Glutamatergic neuron (in vitro differentiated cells): ENCODE results near the gene SEMA3F. TPM values are rescaled to one million over a fixed set of nuclear protein-coding genes. Genes with fewer than 3 reads are reported as not detected.

Experiments used
- DNase-seq: peaks from one replicate; pipeline ENCODE4 v3.0.0; 2022
- H3K27ac Mint-ChIP-seq: one replicate; pipeline ENCODE4 v1.8.0; 2020; ENCODE audit warnings: mild to moderate bottlenecking, mixed read lengths, inconsistent platforms; ENCODE audit not compliant: unreplicated experiment
- H3K27me3 Mint-ChIP-seq: one replicate; pipeline ENCODE4 v1.8.0; 2020; ENCODE audit warnings: mild to moderate bottlenecking, moderate library complexity, mixed read lengths, inconsistent platforms; ENCODE audit not compliant: unreplicated experiment
- H3K36me3 Mint-ChIP-seq: one replicate; pipeline ENCODE4 v1.8.0; 2020; ENCODE audit warnings: mild to moderate bottlenecking, mixed read lengths, inconsistent platforms; ENCODE audit not compliant: unreplicated experiment
- H3K4me1 Mint-ChIP-seq: one replicate; pipeline ENCODE4 v1.8.0; 2020; ENCODE audit warnings: mild to moderate bottlenecking, low read depth, mixed read lengths, inconsistent platforms; ENCODE audit not compliant: unreplicated experiment
- H3K4me3 Mint-ChIP-seq: one replicate; pipeline ENCODE4 v1.8.0; 2020; ENCODE audit warnings: mild to moderate bottlenecking, mixed read lengths, inconsistent platforms; ENCODE audit not compliant: unreplicated experiment
- H3K9me3 Mint-ChIP-seq: one replicate; pipeline ENCODE4 v1.8.0; 2020; ENCODE audit warnings: mild to moderate bottlenecking, moderate library complexity, mixed read lengths, inconsistent platforms; ENCODE audit not compliant: unreplicated experiment
- CTCF ChIP-seq: fragments of 200-600 bp; sonication (generic); IDR thresholded peaks from one replicate; pipeline ENCODE4 v1.5.0; 2021; ENCODE audit not compliant: partially characterized antibody, unreplicated experiment
- total RNA-seq: library from RNA; stranded (reverse); fragmentation: NEBNext Ultra II Directional; extraction: Animal tissue kit (Norgen Biotek cat#: 25700); gene quantifications from one replicate; pipeline ENCODE4 v1.2.1, GENCODE V29; 2021; ENCODE audit not compliant: unreplicated experiment

The SEMA3F gene
- total RNA-seq, 1 donor from 2014 or later, result 41.2 TPM

- H3K27me3 Mint-ChIP-seq, result no peaks in the 10 kb centered on the region
- peaks cover 2% of the 10 kb centered on the region for H3K4me1 Mint-ChIP-seq
- H3K36me3 Mint-ChIP-seq, result no peaks in the 10 kb centered on the region
- no peak overlapping the region for H3K4me3 Mint-ChIP-seq
- no peak for DNase-seq
- H3K9me3 Mint-ChIP-seq, result peaks cover 5% of the 10 kb centered on the region
- no peak for TF ChIP-seq CTCF
- H3K27ac Mint-ChIP-seq, result no peak overlapping the region
Measured at GRCh38 chr3:50218448-50218847, 63.3 kb downstream of the SEMA3F start.

GRCh38 chr3:50219285-50219684 lies 64.2 kb downstream of the SEMA3F start:
- peaks cover 5% of the 10 kb centered on the region for H3K9me3 Mint-ChIP-seq
- H3K27me3 Mint-ChIP-seq, result no peaks in the 10 kb centered on the region
- H3K36me3 Mint-ChIP-seq, result no peaks in the 10 kb centered on the region
- peak overlapping the region; percentile 28 for H3K27ac Mint-ChIP-seq
- no peak for DNase-seq
- TF ChIP-seq CTCF, result no peak
- peaks cover 2% of the 10 kb centered on the region for H3K4me1 Mint-ChIP-seq
- no peak overlapping the region for H3K4me3 Mint-ChIP-seq

GRCh38 chr3:50220109-50220508 lies 65.0 kb downstream of the SEMA3F start:
- H3K27me3 Mint-ChIP-seq, result peaks cover 4% of the 10 kb centered on the region
- no peak overlapping the region for H3K27ac Mint-ChIP-seq
- no peak for TF ChIP-seq CTCF
- H3K4me3 Mint-ChIP-seq, result no peak overlapping the region
- no peak for DNase-seq
- peaks cover 7% of the 10 kb centered on the region for H3K9me3 Mint-ChIP-seq
- H3K4me1 Mint-ChIP-seq, result peaks cover 2% of the 10 kb centered on the region
- H3K36me3 Mint-ChIP-seq, result no peaks in the 10 kb centered on the region

- no peak for TF ChIP-seq CTCF
- H3K36me3 Mint-ChIP-seq, result no peaks in the 10 kb centered on the region
- peaks cover 11% of the 10 kb centered on the region for H3K9me3 Mint-ChIP-seq
- peaks cover 4% of the 10 kb centered on the region for H3K4me1 Mint-ChIP-seq
- no peak overlapping the region for H3K4me3 Mint-ChIP-seq
- no peak overlapping the region for H3K27ac Mint-ChIP-seq
- no peak for DNase-seq
- H3K27me3 Mint-ChIP-seq, result peaks cover 7% of the 10 kb centered on the region
Measured at GRCh38 chr3:50221051-50221410, 65.9 kb downstream of the SEMA3F start.

- no peak overlapping the region for H3K4me3 Mint-ChIP-seq
- H3K27me3 Mint-ChIP-seq, result peaks cover 8% of the 10 kb centered on the region
- H3K4me1 Mint-ChIP-seq, result peaks cover 4% of the 10 kb centered on the region
- no peak for DNase-seq
- no peak overlapping the region for H3K27ac Mint-ChIP-seq
- peaks cover 11% of the 10 kb centered on the region for H3K9me3 Mint-ChIP-seq
- no peak for TF ChIP-seq CTCF
- no peaks in the 10 kb centered on the region for H3K36me3 Mint-ChIP-seq
Measured at GRCh38 chr3:50221411-50222168, 66.5 kb downstream of the SEMA3F start.
